HEK293 (cell line): ENCODE results near the gene RMND1.

ENCODE experiments used
- CTCF ChIA-PET: fragments of 350-600 bp; formaldehyde crosslinking; extraction: SDS; loops from one replicate; lab custom pipeline; 2021; ENCODE audit warnings: antibody characterized with exemption; lab: Yijun Ruan, JAX
- POLR2A ChIA-PET: fragments of 300-600 bp; formaldehyde crosslinking; extraction: SDS; loops from one replicate; lab custom pipeline; 2020; ENCODE audit warnings: antibody characterized with exemption, inconsistent platforms; lab: Yijun Ruan, JAX
- H3K27ac ChIP-seq: fragments of 200-500 bp; sonication (Bioruptor generic); 2 replicates; pipeline ENCODE4 v1.5.1; 2014; ENCODE audit warnings: low read depth, low read length, control low read depth, inconsistent platforms; ENCODE audit errors: extremely low read depth
- H3K36me3 ChIP-seq, 2 experiments: fragments of 200-500 bp in 1 of 2; sonication (Bioruptor generic) in 1 of 2; 1 replicate in 1 of 2; 2 replicates in 1 of 2; pipeline ENCODE4 v1.5.1; 2014 to 2017; ENCODE audit warnings: inconsistent platforms in 2 of 2, low read length in 2 of 2; ENCODE audit not compliant: control insufficient read depth in 2 of 2, insufficient read depth in 1 of 2
- H3K4me1 ChIP-seq: fragments of 200-500 bp; sonication (Bioruptor generic); 2 replicates; pipeline ENCODE4 v1.5.1; 2014; ENCODE audit warnings: mild to moderate bottlenecking, low read length, inconsistent platforms; ENCODE audit not compliant: control insufficient read depth, insufficient read depth
- H3K4me3 ChIP-seq: 2 replicates; pipeline ENCODE4 v1.5.1; 2011; ENCODE audit warnings: low read depth, mild to moderate bottlenecking, control low read depth, low read length, moderate library complexity
- H3K9me3 ChIP-seq: fragments of 200-500 bp; sonication (Bioruptor generic); 2 replicates; pipeline ENCODE4 v1.5.1; 2014; ENCODE audit warnings: low read depth, low read length, inconsistent platforms; ENCODE audit not compliant: control insufficient read depth, insufficient read depth
- EGR2 ChIP-seq: fragments of 450-650 bp; formaldehyde crosslinking; IDR thresholded peaks from 2 replicates; pipeline ENCODE4 v1.5.1; 2016; ENCODE audit warnings: low read depth, missing biosample characterization, missing genetic modification characterization
- MEIS1 ChIP-seq: sonication (generic); formaldehyde crosslinking; IDR thresholded peaks from 2 replicates; pipeline ENCODE4 v1.8.1; 2022; ENCODE audit warnings: missing genetic modification reagents, mild to moderate bottlenecking, borderline replicate concordance
- PRDM1 ChIP-seq: fragments of 450-650 bp; formaldehyde crosslinking; IDR thresholded peaks from 2 replicates; pipeline ENCODE4; 2016; ENCODE audit warnings: missing biosample characterization, missing genetic modification characterization
- SCRT1 ChIP-seq: fragments of 450-650 bp; formaldehyde crosslinking; IDR thresholded peaks from 2 replicates; pipeline ENCODE4 v1.5.1; 2016; ENCODE audit warnings: missing biosample characterization, missing genetic modification characterization, borderline replicate concordance
- SETDB1 ChIP-seq: IDR thresholded peaks from one replicate; pipeline ENCODE4 v1.6.1; 2017; ENCODE audit warnings: mild to moderate bottlenecking, low read length, moderate library complexity, mixed read lengths; ENCODE audit not compliant: insufficient read length
- SP3 ChIP-seq: fragments of 450-650 bp; formaldehyde crosslinking; IDR thresholded peaks from 2 replicates; pipeline ENCODE4 v1.5.1; 2016; ENCODE audit warnings: missing biosample characterization, missing genetic modification characterization
- YY1 ChIP-seq: fragments of 450-650 bp; formaldehyde crosslinking; IDR thresholded peaks from 2 replicates; pipeline ENCODE4 v1.5.1; 2018; ENCODE audit warnings: missing biosample characterization, missing genetic modification characterization
- YY2 ChIP-seq: fragments of 450-650 bp; formaldehyde crosslinking; IDR thresholded peaks from 2 replicates; pipeline ENCODE4 v1.5.1; 2016; ENCODE audit warnings: missing biosample characterization, missing genetic modification characterization
- ZNF24 ChIP-seq: fragments of 450-650 bp; formaldehyde crosslinking; IDR thresholded peaks from 2 replicates; pipeline ENCODE4 v1.5.1; 2016; ENCODE audit warnings: missing biosample characterization, missing genetic modification characterization
- ZNF274 ChIP-seq, 2 experiments: fragments of 200-500 bp in 1 of 2; fragments of 450-650 bp in 1 of 2; sonication (Bioruptor generic) in 1 of 2; formaldehyde crosslinking in 1 of 2; IDR thresholded peaks; 2 replicates each; pipeline versions ENCODE4 v1.5.1 to v1.6.1; 2014 to 2016; ENCODE audit warnings: borderline replicate concordance in 1 of 2, inconsistent platforms in 1 of 2, low read length in 1 of 2, missing biosample characterization in 1 of 2, missing genetic modification characterization in 1 of 2
- ZNF48 ChIP-seq: fragments of 450-650 bp; formaldehyde crosslinking; IDR thresholded peaks from 2 replicates; pipeline ENCODE4 v1.5.1; 2016; ENCODE audit warnings: missing biosample characterization, missing genetic modification characterization
- ZNF561 ChIP-seq: fragments of 450-650 bp; IDR thresholded peaks from 2 replicates; pipeline ENCODE4 v1.5.1; 2018; ENCODE audit warnings: missing biosample characterization, missing genetic modification characterization, borderline replicate concordance
- ZNF654 ChIP-seq: fragments of 450-650 bp; formaldehyde crosslinking; IDR thresholded peaks from 2 replicates; pipeline ENCODE4 v1.5.1; 2016; ENCODE audit warnings: low read depth, missing biosample characterization, missing genetic modification characterization
- ZNF660 ChIP-seq: fragments of 450-650 bp; IDR thresholded peaks from 2 replicates; pipeline ENCODE4 v1.5.1; 2018; ENCODE audit warnings: missing biosample characterization, mild to moderate bottlenecking, missing genetic modification characterization
- ZNF664 ChIP-seq: fragments of 450-650 bp; formaldehyde crosslinking; IDR thresholded peaks from 2 replicates; pipeline ENCODE4 v1.5.1; 2016; ENCODE audit warnings: missing biosample characterization, missing genetic modification characterization
- ZNF670 ChIP-seq: fragments of 450-650 bp; formaldehyde crosslinking; IDR thresholded peaks from 2 replicates; pipeline ENCODE4 v1.5.1; 2016; ENCODE audit warnings: missing biosample characterization, missing genetic modification characterization, low read depth
- ZNF677 ChIP-seq: fragments of 450-650 bp; IDR thresholded peaks from 2 replicates; pipeline ENCODE4 v1.5.0; 2018; ENCODE audit warnings: missing biosample characterization, mild to moderate bottlenecking, missing genetic modification characterization, moderate library complexity
- ZNF830 ChIP-seq: fragments of 450-650 bp; IDR thresholded peaks from 2 replicates; pipeline ENCODE4 v1.5.0; 2018; ENCODE audit warnings: missing biosample characterization, missing genetic modification characterization, low read depth, mild to moderate bottlenecking, moderate library complexity
- ZSCAN23 ChIP-seq: fragments of 450-650 bp; formaldehyde crosslinking; IDR thresholded peaks from 2 replicates; pipeline ENCODE4 v1.5.1; 2016; ENCODE audit warnings: missing biosample characterization, missing genetic modification characterization
- ZSCAN30 ChIP-seq: fragments of 450-650 bp; IDR thresholded peaks from 2 replicates; pipeline ENCODE4 v1.5.1; 2018; ENCODE audit warnings: missing biosample characterization, mild to moderate bottlenecking, missing genetic modification characterization, moderate library complexity
- TF ChIP-seq, protein P1 (sequence below): fragments of 450-650 bp; formaldehyde crosslinking; IDR thresholded peaks from 2 replicates; pipeline ENCODE4 v1.5.1; 2016; ENCODE audit warnings: missing biosample characterization, missing genetic modification characterization
- TF ChIP-seq, protein P2 (sequence below): fragments of 450-650 bp; formaldehyde crosslinking; IDR thresholded peaks from 2 replicates; pipeline ENCODE4 v1.5.1; 2017; ENCODE audit warnings: missing biosample characterization, missing genetic modification characterization
- TF ChIP-seq, protein P3 (sequence below): fragments of 450-650 bp; formaldehyde crosslinking; IDR thresholded peaks from 2 replicates; pipeline ENCODE4 v1.5.1; 2016; ENCODE audit warnings: missing biosample characterization, missing genetic modification characterization
- TF ChIP-seq, protein P4 (sequence below): fragments of 450-650 bp; formaldehyde crosslinking; IDR thresholded peaks from 2 replicates; pipeline ENCODE4 v1.5.1; 2016; ENCODE audit warnings: missing biosample characterization, missing genetic modification characterization
- TF ChIP-seq, protein P5 (sequence below): fragments of 450-650 bp; formaldehyde crosslinking; IDR thresholded peaks from 2 replicates; pipeline ENCODE4 v1.5.1; 2016; ENCODE audit warnings: missing biosample characterization, missing genetic modification characterization

Gene RMND1

DNA sequence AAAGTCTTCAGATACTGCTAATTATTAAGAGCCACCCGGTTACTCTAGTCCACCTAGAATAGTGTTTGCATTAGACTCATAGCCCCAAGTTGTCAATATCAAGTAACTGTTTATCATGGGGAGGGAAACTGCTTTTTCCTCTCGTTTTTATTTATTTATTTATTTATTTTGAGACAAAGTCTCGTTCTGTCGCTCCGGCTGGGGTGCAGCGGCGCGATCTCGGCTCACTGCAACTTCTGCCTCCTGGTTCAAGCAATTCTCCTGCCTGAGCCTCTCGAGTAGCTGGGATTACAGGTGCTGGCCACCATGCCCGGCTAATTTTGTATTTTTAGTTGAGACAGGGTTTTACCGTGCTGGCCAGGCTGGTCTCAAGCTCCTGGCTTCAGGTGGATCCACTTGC is 25.8 kb upstream of the RMND1 start (continued):
- TF ChIP-seq ZNF830 (tag by site-specific recombination) = no peak
- TF ChIP-seq, protein P1, sequence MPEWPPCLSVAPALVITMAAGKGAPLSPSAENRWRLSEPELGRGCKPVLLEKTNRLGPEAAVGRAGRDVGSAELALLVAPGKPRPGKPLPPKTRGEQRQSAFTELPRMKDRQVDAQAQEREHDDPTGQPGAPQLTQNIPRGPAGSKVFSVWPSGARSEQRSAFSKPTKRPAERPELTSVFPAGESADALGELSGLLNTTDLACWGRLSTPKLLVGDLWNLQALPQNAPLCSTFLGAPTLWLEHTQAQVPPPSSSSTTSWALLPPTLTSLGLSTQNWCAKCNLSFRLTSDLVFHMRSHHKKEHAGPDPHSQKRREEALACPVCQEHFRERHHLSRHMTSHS (tag by site-specific recombination) = no peak
- TF ChIP-seq, all 188 proteins: peak for 0

DNA sequence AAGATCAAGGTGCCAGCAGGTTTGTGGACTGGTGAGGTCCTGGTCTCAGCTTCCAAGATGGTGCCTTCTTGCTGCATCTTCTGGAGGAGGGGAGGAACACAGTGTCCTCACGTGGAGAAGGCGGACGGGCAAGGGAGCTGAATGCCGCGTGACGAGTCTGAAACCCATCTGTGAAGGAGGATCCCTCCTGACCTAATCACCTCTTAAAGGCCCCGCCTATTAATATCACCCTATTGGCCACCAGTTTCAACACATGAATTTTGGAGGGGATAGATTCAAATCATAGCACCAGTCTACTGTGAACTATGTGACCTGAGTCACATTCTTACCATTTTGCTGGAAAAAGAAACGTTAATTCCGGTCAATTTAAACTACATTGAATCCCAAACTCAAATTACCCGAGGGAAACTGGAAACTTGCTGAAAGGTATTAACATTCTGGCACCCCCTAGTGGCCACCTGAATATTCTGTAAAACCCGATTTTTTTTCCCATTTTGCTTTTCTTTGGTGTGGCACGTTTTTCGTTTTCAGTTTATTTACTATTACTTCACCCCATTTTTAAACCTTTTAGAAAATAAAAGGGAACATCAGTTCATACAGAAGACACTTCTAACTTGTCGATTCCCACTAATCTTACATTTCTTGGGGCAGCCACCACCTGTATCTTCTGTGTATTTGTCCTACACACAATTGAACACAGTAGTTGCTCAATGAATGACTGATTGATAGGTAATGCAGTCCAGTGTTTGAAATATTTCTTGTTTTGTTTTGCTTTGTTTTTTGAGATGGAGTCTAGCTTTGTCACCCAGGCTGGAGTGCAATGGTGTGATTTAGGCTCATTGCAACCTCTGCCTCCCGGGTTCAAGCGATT is 24.0 kb upstream of the RMND1 start:
- Histone ChIP-seq H3K36me3 (no peaks in the 10 kb centered on the region), H3K4me3 (no peak overlapping the region), H3K9me3 (no peaks in the 10 kb centered on the region), H3K4me1 (no peaks in the 10 kb centered on the region), H3K27ac (no peak overlapping the region)
- TF ChIP-seq, protein P2, sequence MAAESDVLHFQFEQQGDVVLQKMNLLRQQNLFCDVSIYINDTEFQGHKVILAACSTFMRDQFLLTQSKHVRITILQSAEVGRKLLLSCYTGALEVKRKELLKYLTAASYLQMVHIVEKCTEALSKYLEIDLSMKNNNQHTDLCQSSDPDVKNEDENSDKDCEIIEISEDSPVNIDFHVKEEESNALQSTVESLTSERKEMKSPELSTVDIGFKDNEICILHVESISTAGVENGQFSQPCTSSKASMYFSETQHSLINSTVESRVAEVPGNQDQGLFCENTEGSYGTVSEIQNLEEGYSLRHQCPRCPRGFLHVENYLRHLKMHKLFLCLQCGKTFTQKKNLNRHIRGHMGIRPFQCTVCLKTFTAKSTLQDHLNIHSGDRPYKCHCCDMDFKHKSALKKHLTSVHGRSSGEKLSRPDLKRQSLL (tag by site-specific recombination) = no peak
- no peak for TF ChIP-seq YY2 (tag by site-specific recombination)
- 0 out of 2 replicates have a peak, but pooled peaks have one; percentile 29 for TF ChIP-seq ZNF660 (tag by site-specific recombination)
- no peak for TF ChIP-seq SCRT1 (tag by site-specific recombination)
- peak; percentile 71 for TF ChIP-seq ZNF654 (tag by site-specific recombination)
- no peak for TF ChIP-seq ZNF677 (tag by site-specific recombination)
- TF ChIP-seq, protein P3, sequence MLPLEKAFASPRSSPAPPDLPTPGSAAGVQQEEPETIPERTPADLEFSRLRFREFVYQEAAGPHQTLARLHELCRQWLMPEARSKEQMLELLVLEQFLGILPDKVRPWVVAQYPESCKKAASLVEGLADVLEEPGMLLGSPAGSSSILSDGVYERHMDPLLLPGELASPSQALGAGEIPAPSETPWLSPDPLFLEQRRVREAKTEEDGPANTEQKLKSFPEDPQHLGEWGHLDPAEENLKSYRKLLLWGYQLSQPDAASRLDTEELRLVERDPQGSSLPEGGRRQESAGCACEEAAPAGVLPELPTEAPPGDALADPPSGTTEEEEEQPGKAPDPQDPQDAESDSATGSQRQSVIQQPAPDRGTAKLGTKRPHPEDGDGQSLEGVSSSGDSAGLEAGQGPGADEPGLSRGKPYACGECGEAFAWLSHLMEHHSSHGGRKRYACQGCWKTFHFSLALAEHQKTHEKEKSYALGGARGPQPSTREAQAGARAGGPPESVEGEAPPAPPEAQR (tag by site-specific recombination) = no peak
- TF ChIP-seq ZNF561 (tag by site-specific recombination) = 0 out of 2 replicates have a peak, but pooled peaks have one; percentile 19
- TF ChIP-seq SETDB1 = peak; percentile 17
- TF ChIP-seq ZNF664 (tag by site-specific recombination) = peak; percentile 94
- TF ChIP-seq YY1 = 0 out of 2 replicates have a peak, but pooled peaks have one; percentile 9
- TF ChIP-seq PRDM1 (tag by site-specific recombination) = no peak
- no peak for TF ChIP-seq EGR2 (tag by site-specific recombination)
- TF ChIP-seq ZNF274 (IDR thresholded peaks at IDR 0.05; ENCODE audit: low read length) = no peak
- no peak for TF ChIP-seq ZNF274 (tag by site-specific recombination; IDR thresholded peaks at IDR 0.05; ENCODE audit: borderline replicate concordance)
- 0 out of 2 replicates have a peak, but pooled peaks have one; percentile 20 for TF ChIP-seq SP3
- TF ChIP-seq ZNF24 (tag by site-specific recombination) = 0 out of 2 replicates have a peak, but pooled peaks have one; percentile 25
- TF ChIP-seq MEIS1 (CRISPR knock-in tag) = no peak
- TF ChIP-seq ZSCAN23 (tag by site-specific recombination) = no peak
- TF ChIP-seq ZSCAN30 (tag by site-specific recombination) = 0 out of 2 replicates have a peak, but pooled peaks have one; percentile 18
- TF ChIP-seq, protein P4, sequence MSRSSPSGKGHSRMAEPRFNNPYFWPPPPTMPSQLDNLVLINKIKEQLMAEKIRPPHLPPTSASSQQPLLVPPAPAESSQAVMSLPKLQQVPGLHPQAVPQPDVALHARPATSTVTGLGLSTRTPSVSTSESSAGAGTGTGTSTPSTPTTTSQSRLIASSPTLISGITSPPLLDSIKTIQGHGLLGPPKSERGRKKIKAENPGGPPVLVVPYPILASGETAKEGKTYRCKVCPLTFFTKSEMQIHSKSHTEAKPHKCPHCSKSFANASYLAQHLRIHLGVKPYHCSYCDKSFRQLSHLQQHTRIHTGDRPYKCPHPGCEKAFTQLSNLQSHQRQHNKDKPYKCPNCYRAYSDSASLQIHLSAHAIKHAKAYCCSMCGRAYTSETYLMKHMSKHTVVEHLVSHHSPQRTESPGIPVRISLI = peak; percentile 88
- TF ChIP-seq, protein P5, sequence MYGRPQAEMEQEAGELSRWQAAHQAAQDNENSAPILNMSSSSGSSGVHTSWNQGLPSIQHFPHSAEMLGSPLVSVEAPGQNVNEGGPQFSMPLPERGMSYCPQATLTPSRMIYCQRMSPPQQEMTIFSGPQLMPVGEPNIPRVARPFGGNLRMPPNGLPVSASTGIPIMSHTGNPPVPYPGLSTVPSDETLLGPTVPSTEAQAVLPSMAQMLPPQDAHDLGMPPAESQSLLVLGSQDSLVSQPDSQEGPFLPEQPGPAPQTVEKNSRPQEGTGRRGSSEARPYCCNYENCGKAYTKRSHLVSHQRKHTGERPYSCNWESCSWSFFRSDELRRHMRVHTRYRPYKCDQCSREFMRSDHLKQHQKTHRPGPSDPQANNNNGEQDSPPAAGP (tag by site-specific recombination) = no peak
- no peak for TF ChIP-seq ZNF48 (tag by site-specific recombination)
- no peak for TF ChIP-seq ZNF670 (tag by site-specific recombination)
- TF ChIP-seq, all 188 proteins: peak for 10
- POLR2A ChIA-PET = interaction anchor here (0.7 kb wide), 1 partner anchor 190 kb away, joined by 3 read pairs; no protein-coding TSS in a partner anchor
- CTCF ChIA-PET = interaction anchor here (0.5 to 2.6 kb wide), 20 partner anchors 10 to 590 kb away, joined by 3 to 16 read pairs (median 4); partner anchors contain the start of gene RMND1
